Rectal smooth muscle tissue (tissue), 1 donor: ENCODE measurements around the gene IGF2R.
"Not testable (repeated sequence)": the region's sequence is repeated elsewhere in the genome, so short reads cannot be mapped to it uniquely, and the experiment has no call there.

Experiments used
- H3K27ac ChIP-seq: one replicate; pipeline ENCODE4 v1.7.0; 2013; ENCODE audit warnings: low read depth, low read length, inconsistent platforms
- H3K27me3 ChIP-seq: one replicate; pipeline ENCODE4 v1.7.0; 2013; ENCODE audit warnings: low read length; ENCODE audit not compliant: control insufficient read depth, insufficient read depth
- H3K36me3 ChIP-seq: one replicate; pipeline ENCODE4 v1.7.0; 2013; ENCODE audit warnings: low read length; ENCODE audit not compliant: control insufficient read depth, insufficient read depth
- H3K4me1 ChIP-seq: one replicate; pipeline ENCODE4 v1.7.0; 2013; ENCODE audit warnings: low read length; ENCODE audit not compliant: control insufficient read depth, insufficient read depth
- H3K4me3 ChIP-seq: one replicate; pipeline ENCODE4 v1.7.0; 2013; ENCODE audit warnings: low read length
- H3K9ac ChIP-seq: one replicate; pipeline ENCODE4 v1.7.0; 2013; ENCODE audit warnings: low read length

IGF2R gene

DNA sequence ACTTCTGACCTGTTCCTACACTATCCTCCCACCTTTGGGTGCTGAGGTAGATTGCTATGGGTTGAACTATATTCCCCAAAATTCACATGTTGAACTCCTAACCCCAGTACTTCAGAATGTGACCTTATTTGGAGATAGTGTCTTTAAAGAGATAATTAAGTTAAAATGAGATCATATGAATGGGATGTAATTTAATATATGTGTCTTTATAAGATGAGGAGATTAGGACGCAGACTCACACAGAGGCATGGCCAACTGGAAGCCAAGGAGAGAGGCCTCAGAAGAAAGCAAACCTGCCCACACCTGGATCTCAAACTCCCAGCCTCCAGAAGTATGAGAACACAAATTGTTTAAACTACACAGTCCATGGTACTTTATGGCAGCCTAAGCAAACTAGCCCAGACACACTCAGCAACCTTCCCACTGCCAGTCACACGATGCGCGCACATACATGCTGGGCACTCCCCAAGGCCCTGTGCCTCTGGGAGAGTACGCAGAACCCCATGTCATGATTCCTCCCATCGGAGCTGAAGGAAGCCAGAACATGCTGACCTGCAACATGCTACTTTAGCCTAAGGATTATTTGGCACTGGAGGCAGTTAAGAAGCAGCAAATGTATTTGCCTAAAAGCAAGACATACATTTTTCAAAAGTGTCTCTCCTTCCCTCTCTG lies 143.9 kb downstream of the IGF2R start:
- H3K9ac ChIP-seq = no peak overlapping the region
- peaks cover 4% of the 10 kb centered on the region for H3K36me3 ChIP-seq
- no peak overlapping the region for H3K4me3 ChIP-seq
- H3K27ac ChIP-seq = no peak overlapping the region
- H3K27me3 ChIP-seq = no peaks in the 10 kb centered on the region
- no peaks in the 10 kb centered on the region for H3K4me1 ChIP-seq

DNA sequence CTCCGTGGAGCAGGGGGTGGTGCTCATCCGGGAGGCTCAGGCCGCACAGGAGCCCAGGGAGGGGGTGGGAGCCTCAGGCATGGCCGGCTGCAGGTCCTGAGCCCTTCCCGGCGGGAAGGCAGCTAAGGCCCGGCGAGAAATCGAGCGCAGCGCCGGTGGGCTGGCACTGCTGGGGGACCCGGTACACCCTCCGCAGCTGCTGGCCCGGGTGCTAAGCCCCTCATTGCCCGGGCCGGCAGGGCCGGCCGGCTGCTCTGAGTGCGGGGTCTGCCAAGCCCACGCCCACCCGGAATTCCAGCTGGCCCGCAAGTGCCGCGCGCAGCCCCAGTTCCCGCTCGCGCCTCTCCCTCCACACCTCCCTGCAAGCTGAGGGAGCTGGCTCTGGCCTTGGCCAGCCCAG lies 145.7 kb downstream of the IGF2R start:
- not testable (repeated sequence) for H3K4me3 ChIP-seq, H3K9ac ChIP-seq, H3K27ac ChIP-seq, H3K27me3 ChIP-seq, H3K4me1 ChIP-seq, H3K36me3 ChIP-seq

DNA sequence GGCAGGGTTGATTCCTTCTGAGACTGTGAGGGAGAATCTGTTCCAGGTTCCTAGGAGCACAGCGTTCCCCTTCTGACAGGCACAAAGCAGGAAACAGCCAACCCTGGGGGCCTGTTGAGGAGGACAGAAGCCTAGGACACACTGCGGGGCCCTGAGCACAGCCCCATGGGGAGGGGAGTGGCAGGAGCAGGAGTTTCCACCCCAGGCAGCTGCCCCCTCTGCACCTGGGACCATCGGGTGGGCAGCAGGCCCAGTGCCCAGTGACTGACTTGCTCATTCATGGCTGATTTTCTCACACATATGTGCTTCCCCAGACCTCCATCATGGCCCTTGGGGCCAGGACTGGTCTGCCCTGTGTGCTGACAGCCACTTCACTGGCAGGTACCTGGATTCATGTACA lies 146.5 kb downstream of the IGF2R start:
- Histone ChIP-seq H3K4me1 (no peaks in the 10 kb centered on the region), H3K36me3 (peaks cover 4% of the 10 kb centered on the region)

DNA sequence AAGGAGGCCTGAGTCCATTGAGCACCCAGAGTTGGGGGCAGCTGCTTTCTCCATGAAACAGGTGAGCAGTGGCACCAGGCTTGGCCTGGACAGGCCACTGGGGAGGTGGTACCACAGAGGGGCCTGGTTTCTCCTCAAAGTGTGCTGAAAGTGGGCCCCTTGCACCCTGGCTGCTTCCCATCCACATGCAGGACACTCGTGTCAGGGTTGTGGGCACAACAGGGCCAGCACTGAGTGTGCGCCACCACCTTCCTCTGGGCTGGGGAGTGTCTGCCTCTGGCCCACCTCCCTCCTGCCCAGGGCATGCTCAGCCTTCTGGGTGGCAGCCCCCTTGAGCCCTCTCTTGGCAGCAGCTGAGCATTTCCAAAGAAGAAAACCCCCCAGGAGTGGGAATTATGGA lies 147.5 kb downstream of the IGF2R start:
- Histone ChIP-seq H3K9ac (no peak overlapping the region), H3K27me3 (no peaks in the 10 kb centered on the region), H3K36me3 (peaks cover 4% of the 10 kb centered on the region), H3K27ac (no peak overlapping the region), H3K4me3 (no peak overlapping the region), H3K4me1 (no peaks in the 10 kb centered on the region)

More for the DNA sequence above, 146.5 kb downstream of the IGF2R start:
- no peak overlapping the region for H3K9ac ChIP-seq
- no peak overlapping the region for H3K4me3 ChIP-seq
- H3K27me3 ChIP-seq = no peaks in the 10 kb centered on the region
- no peak overlapping the region for H3K27ac ChIP-seq

GRCh38 chr6:160117137-160117536 lies 148.3 kb downstream of the IGF2R start:
- Histone ChIP-seq H3K4me3 (no peak overlapping the region), H3K4me1 (no peaks in the 10 kb centered on the region), H3K9ac (no peak overlapping the region), H3K27ac (no peak overlapping the region), H3K27me3 (no peaks in the 10 kb centered on the region), H3K36me3 (peaks cover 4% of the 10 kb centered on the region)

DNA sequence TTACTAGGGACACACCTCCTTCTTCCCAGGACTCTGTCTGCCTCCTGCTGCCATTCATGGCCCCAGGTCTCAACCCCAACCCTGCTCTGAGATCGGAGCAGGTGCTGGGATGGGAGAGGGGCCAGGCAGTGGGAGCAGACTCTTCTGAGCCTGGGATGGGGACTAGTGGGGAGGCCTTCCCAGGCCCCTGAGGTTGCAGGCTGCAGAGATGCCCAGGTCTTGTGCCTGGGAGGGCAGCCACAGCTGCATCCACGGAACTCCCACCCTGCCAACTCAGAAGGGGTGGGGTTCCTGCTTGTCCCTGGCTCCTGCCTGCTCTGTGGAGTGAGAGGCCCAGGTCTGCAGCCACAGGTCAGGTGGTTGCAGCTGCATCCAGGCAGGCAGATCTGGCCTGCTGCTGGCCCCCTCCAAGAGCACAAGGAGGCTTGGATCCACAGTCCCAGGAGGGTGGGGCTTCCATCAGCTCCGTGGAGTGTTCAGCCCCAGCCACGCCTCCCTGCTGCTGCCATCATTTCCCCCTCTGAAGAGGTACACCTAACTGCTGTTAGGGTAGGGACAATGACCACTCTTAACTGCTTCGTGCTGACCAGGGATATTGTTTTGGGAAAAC lies 149.8 kb downstream of the IGF2R start:
- Histone ChIP-seq H3K4me1 (no peaks in the 10 kb centered on the region), H3K9ac (no peak overlapping the region), H3K36me3 (peaks cover 4% of the 10 kb centered on the region), H3K27ac (no peak overlapping the region), H3K27me3 (no peaks in the 10 kb centered on the region), H3K4me3 (no peak overlapping the region)

- H3K27ac ChIP-seq = no peak overlapping the region
- H3K36me3 ChIP-seq = peaks cover 4% of the 10 kb centered on the region
- no peak overlapping the region for H3K9ac ChIP-seq
- no peaks in the 10 kb centered on the region for H3K27me3 ChIP-seq
- no peak overlapping the region for H3K4me3 ChIP-seq
- no peaks in the 10 kb centered on the region for H3K4me1 ChIP-seq
These were observed 151.2 kb downstream of the IGF2R start for GRCh38 chr6:160120087-160120486.

DNA sequence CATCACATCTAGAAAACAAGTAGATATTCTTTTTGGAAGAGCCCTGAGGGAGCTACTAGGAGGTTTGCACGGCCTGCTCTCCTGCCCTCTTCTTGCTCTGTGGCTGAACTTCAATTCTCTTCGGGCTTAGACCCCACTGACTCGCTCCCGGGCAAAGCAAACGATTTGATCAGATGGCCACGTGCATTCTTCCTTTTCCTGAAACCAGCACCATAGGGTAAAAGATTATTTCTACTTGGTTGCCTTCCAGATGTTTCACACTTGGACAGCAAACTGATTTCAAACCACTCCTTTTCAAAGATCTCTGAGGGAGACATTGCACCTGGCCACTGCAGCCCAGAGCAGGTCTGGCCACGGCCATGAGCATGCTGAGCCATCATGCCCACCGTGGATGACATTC lies 152.7 kb downstream of the IGF2R start, which contains the start of gene SLC22A1:
TSS of gene SLC22A1 (plus strand) at position 258 of the 400 bp plus-strand sequence. CDS start at position 379, 121 bp downstream.
- Histone ChIP-seq H3K36me3 (peaks cover 4% of the 10 kb centered on the region), H3K27me3 (no peaks in the 10 kb centered on the region), H3K9ac (no peak within 1 kb of the TSS), H3K4me3 (no peak within 1 kb of the TSS), H3K4me1 (no peaks in the 10 kb centered on the region), H3K27ac (no peak within 1 kb of the TSS)

GRCh38 chr6:160121981-160122380 lies 153.1 kb downstream of the IGF2R start:
- Histone ChIP-seq H3K27ac (no peak overlapping the region), H3K36me3 (peaks cover 2% of the 10 kb centered on the region), H3K4me3 (no peak overlapping the region), H3K27me3 (no peaks in the 10 kb centered on the region), H3K4me1 (no peaks in the 10 kb centered on the region), H3K9ac (no peak overlapping the region)

DNA sequence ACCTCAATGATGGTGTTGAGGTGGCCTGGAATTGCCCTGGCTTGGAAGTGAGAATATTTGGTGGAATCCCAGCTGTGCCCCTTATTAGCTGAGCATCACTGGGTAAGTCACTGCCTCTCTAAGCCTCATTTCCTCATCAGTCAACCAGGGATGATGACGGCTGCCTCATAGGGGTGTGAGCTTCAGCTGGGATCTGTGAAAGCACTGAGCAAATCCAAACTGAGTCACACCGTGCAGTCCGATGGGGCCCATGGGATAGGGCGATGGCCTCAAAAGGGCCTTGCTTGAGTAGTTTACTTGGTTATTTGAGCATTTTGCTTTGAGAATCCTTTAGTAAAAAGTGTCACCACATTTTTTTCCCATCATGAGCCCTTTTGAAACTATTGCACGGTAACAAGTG lies 153.9 kb downstream of the IGF2R start:
- no peak overlapping the region for H3K9ac ChIP-seq
- H3K4me3 ChIP-seq = no peak overlapping the region
- no peaks in the 10 kb centered on the region for H3K27me3 ChIP-seq
- H3K36me3 ChIP-seq = no peaks in the 10 kb centered on the region
- H3K27ac ChIP-seq = no peak overlapping the region
- no peaks in the 10 kb centered on the region for H3K4me1 ChIP-seq

DNA sequence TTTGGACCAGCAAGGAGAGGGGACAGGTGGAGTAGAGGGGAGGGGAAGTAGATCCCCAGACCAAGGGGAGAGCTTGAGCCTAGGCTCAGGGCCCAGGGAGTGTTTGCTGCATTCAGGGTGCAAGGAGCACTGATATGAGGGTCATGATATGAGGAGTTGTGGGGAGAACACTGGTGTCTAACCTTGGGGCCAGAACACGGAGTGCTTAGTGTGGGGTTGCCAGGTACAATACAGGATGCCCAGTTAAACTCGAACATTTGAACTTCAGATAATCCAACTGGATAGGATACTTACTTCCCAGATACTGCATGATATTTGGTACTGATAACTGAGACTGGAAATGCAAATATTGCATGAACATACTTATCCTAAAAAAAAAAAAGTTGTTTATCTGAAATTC lies 155.1 kb downstream of the IGF2R start:
- H3K27ac ChIP-seq = no peak overlapping the region
- H3K27me3 ChIP-seq = no peaks in the 10 kb centered on the region
- no peak overlapping the region for H3K4me3 ChIP-seq
- H3K9ac ChIP-seq = no peak overlapping the region
- no peaks in the 10 kb centered on the region for H3K36me3 ChIP-seq
- H3K4me1 ChIP-seq = no peaks in the 10 kb centered on the region

DNA sequence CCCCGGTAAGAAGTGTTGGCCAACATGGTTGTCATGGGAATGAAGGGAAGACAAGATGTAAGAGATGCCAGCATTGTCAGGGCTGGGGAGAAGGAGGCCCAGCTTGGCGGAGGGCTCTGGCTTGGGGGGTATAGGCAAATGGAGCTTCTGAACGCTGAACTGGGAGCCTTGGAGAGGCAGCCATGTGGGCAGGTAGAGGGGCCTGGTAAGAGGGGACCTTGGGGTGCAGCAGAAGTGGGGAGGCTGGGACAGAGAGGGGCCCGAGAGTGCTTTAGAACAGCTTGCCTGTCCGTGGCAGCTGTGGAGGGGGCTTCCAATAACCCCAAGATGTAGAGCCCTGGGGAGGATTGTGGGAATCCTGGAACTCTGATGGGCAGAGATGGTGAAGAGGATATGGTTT lies 155.7 kb downstream of the IGF2R start:
- H3K9ac ChIP-seq = no peak overlapping the region
- H3K4me3 ChIP-seq = no peak overlapping the region
- H3K27ac ChIP-seq = no peak overlapping the region
- H3K36me3 ChIP-seq = no peaks in the 10 kb centered on the region
- H3K27me3 ChIP-seq = no peaks in the 10 kb centered on the region
- no peaks in the 10 kb centered on the region for H3K4me1 ChIP-seq

GRCh38 chr6:160125105-160125504 lies 156.2 kb downstream of the IGF2R start:
- not testable (repeated sequence) for H3K27me3 ChIP-seq, H3K4me3 ChIP-seq, H3K36me3 ChIP-seq, H3K4me1 ChIP-seq, H3K9ac ChIP-seq, H3K27ac ChIP-seq
